ENCODE results near the gene RITA1. TPM values are rescaled to one million over a fixed set of nuclear protein-coding genes. Genes with fewer than 3 reads are reported as not detected.
A peak's percentile ranks its signal among the peaks of the same experiment; 100 is the strongest.

The RITA1 gene
- total and polyA plus RNA-seq, 2 of the 4 experiments (the other 2 are of a cell fraction), result 14.2 to 14.7 TPM

- peak overlapping the region; percentile 90 for H3K4ac ChIP-seq (ENCODE audit: low read depth, low read length)
- POLR2A ChIA-PET (ENCODE audit: unreplicated experiment), result no interaction called here
- H2AK5ac ChIP-seq (ENCODE audit: low read depth, low read length), result peak overlapping the region; percentile 88
- H3K23ac ChIP-seq (ENCODE audit: low read depth, low read length), result peak overlapping the region; percentile 48; the same call in 1 of the 2 replicates
- in situ Hi-C loops (cut with MboI; ENCODE audit: low sequenced_read_pairs), result loop anchor here (5.0 to 25.0 kb wide), 2 partner anchors 232 to 1217 kb away; partner anchors contain the start of gene TBX5
- peak overlapping the region; percentile 26 for H2AFZ ChIP-seq (replicated peaks; ENCODE audit: low read length, poor library complexity)
- H3K14ac ChIP-seq (replicated peaks; ENCODE audit: low read depth, low read length), result peak overlapping the region; percentile 72; the same call in 1 of the 2 replicates
- H3K9ac ChIP-seq (ENCODE audit: low read depth, low read length), result 0 out of 2 replicates have a peak overlapping the region, but pooled peaks have one; percentile 0
- ATAC-seq (ENCODE audit: low read depth), result no peak
- peaks cover 5% of the 10 kb centered on the region; the same call in 1 of the 2 replicates for H3K9me1 ChIP-seq (ENCODE audit: insufficient read depth, low read length)
- peaks cover 10% of the 10 kb centered on the region for H3K36me3 ChIP-seq (ENCODE audit: control insufficient read depth, insufficient read depth, low read length)
- WGBS, 2 experiments (ENCODE audit: extremely low coverage in 2 of 2, insufficient read length in 1 of 2), result 98% methylated on average over 6 of the region's 13 CpGs; no CpG with 5 or more reads in 1 of the 2 experiments
- H2BK5ac ChIP-seq (ENCODE audit: low read depth, low read length, poor library complexity, severe bottlenecking), result peak overlapping the region; percentile 31
- H3K27me3 ChIP-seq (ENCODE audit: control insufficient read depth, insufficient read depth, low read length), result no peaks in the 10 kb centered on the region
- no TSS peak for BruUV-seq (replicated peaks)
- H2BK120ac ChIP-seq (ENCODE audit: low read depth, low read length), result peak overlapping the region; percentile 93
- no peak overlapping the region for H3K56ac ChIP-seq (ENCODE audit: extremely low read depth, insufficient read depth, low read length)
- no peak overlapping the region for H3K4me2 ChIP-seq (ENCODE audit: low read depth, low read length)
- peak overlapping the region; percentile 91 for H2BK20ac ChIP-seq (ENCODE audit: low read depth, low read length)
- dilution Hi-C loops (cut with HindIII; ENCODE audit: low sequenced_read_pairs, unreplicated experiment), result no loop called here
- intact Hi-C loops (cut with micrococcal nuclease), result loop anchor here (5.0 to 10.0 kb wide), 3 partner anchors 102 to 717 kb away; partner anchors contain the start of gene PLBD2
- H4K20me1 ChIP-seq (ENCODE audit: insufficient read depth, low read length), result no peaks in the 10 kb centered on the region
- no peaks in the 10 kb centered on the region for H3K9me3 ChIP-seq (ENCODE audit: control insufficient read depth, insufficient read depth, low read length)
- H4K8ac ChIP-seq (ENCODE audit: low read depth in 2 of 2, low read length in 2 of 2), result peak overlapping the region in 1 of 2 experiments; percentile 66; a peak in 1 of 4 replicates
- peak overlapping the region; percentile 77 for H3K27ac ChIP-seq (ENCODE audit: insufficient read depth, low read length)
- peaks cover 2 to 12% of the 10 kb centered on the region in 2 experiments; a peak in 1 of 4 replicates for H3K79me1 ChIP-seq (ENCODE audit: low read depth in 1 of 2, low read length in 2 of 2)
- H3K4me3 ChIP-seq (ENCODE audit: insufficient read depth, low read depth, low read length), result no peak overlapping the region
- DNase-seq, result no peak
- H4K5ac ChIP-seq (ENCODE audit: low read depth, low read length), result peak overlapping the region; percentile 0; the same call in 1 of the 2 replicates
- peak overlapping the region; percentile 64; the same call in 1 of the 2 replicates for H4K91ac ChIP-seq (ENCODE audit: insufficient read depth, low read depth, low read length)
- H3K4me1 ChIP-seq (ENCODE audit: control insufficient read depth, insufficient read depth, low read length), result peaks cover 9% of the 10 kb centered on the region
- TF ChIP-seq MAFK (IDR thresholded peaks at IDR 0.05; ENCODE audit: low read depth, low read length), result no peak
- no peak for TF ChIP-seq RAD21 (IDR thresholded peaks at IDR 0.05; ENCODE audit: low read length)
- TF ChIP-seq RCOR1 (IDR thresholded peaks at IDR 0.05; ENCODE audit: insufficient replicate concordance, low read length), result no peak
- no peak for TF ChIP-seq ELK1 (IDR thresholded peaks at IDR 0.05; ENCODE audit: borderline replicate concordance, low read depth, low read length)
- no peak for TF ChIP-seq USF2 (IDR thresholded peaks at IDR 0.05; ENCODE audit: low read depth, low read length)
- H2BK15ac ChIP-seq (ENCODE audit: low read depth, low read length), result peak overlapping the region; percentile 65; the same call in 1 of the 3 replicates
- H3K18ac ChIP-seq (ENCODE audit: low read depth, low read length), result no peak overlapping the region; the same call in 1 of the 2 replicates
- peak overlapping the region; percentile 51 for H2AK9ac ChIP-seq (replicated peaks; ENCODE audit: low read depth, low read length, poor library complexity)
- CTCF ChIA-PET, result interaction anchor here (1.2 kb wide), 1 partner anchor 230 kb away, joined by 6 read pairs; no protein-coding TSS in a partner anchor
These were observed 10.1 kb downstream of the RITA1 start for GRCh38 chr12:113195598-113195997.

Measured in IMR-90 (cell line).